H9 (cell line): ENCODE data around the gene OR7D2. TPM values are rescaled to one million over a fixed set of nuclear protein-coding genes. Genes with fewer than 3 reads are reported as not detected.

Experiments used
- DNase-seq: peaks from one replicate; pipeline ENCODE4 v3.0.0-alpha.2; 2017
- H2AFZ ChIP-seq: one replicate; pipeline ENCODE4 v1.6.1; 2013; ENCODE audit warnings: mild to moderate bottlenecking, low read length, control low read depth, moderate library complexity
- H2AK5ac ChIP-seq: 2 replicates; pipeline ENCODE4 v1.6.1; 2013; ENCODE audit warnings: low read length, control low read depth, mixed read lengths; ENCODE audit not compliant: insufficient read length
- H2BK120ac ChIP-seq: one replicate; pipeline ENCODE4 v1.6.1; 2013; ENCODE audit warnings: low read depth, mild to moderate bottlenecking, low read length, control low read depth, inconsistent platforms; ENCODE audit not compliant: poor library complexity, severe bottlenecking
- H2BK12ac ChIP-seq: 2 replicates; pipeline ENCODE4 v1.6.1; 2013; ENCODE audit warnings: low read length, control low read depth, mixed read lengths, low read depth; ENCODE audit not compliant: insufficient read length
- H2BK15ac ChIP-seq: 2 replicates; pipeline ENCODE4 v1.6.1; 2013; ENCODE audit warnings: low read depth, low read length, control low read depth
- H2BK20ac ChIP-seq: one replicate; pipeline ENCODE4 v1.6.1; 2013; ENCODE audit warnings: low read depth, mild to moderate bottlenecking, low read length, control low read depth, inconsistent platforms; ENCODE audit not compliant: poor library complexity, severe bottlenecking
- H2BK5ac ChIP-seq: 2 replicates; pipeline ENCODE4 v1.6.1; 2013; ENCODE audit warnings: low read length, control low read depth, mixed read lengths; ENCODE audit not compliant: insufficient read length
- H3K14ac ChIP-seq: 2 replicates; pipeline ENCODE4 v1.6.1; 2013; ENCODE audit warnings: low read length, control low read depth; ENCODE audit not compliant: insufficient read depth
- H3K18ac ChIP-seq: 2 replicates; pipeline ENCODE4 v1.6.1; 2013; ENCODE audit warnings: low read depth, mild to moderate bottlenecking, mixed read lengths, low read length, control low read depth; ENCODE audit not compliant: insufficient read length
- H3K23ac ChIP-seq: 2 replicates; pipeline ENCODE4 v1.6.1; 2013; ENCODE audit warnings: low read length, control low read depth, mixed read lengths, low read depth; ENCODE audit not compliant: insufficient read length
- H3K23me2 ChIP-seq: 2 replicates; pipeline ENCODE4 v1.6.1; 2013; ENCODE audit warnings: low read depth, mild to moderate bottlenecking, mixed read lengths, low read length, control low read depth; ENCODE audit not compliant: insufficient read length, poor library complexity, severe bottlenecking
- H3K27ac ChIP-seq: 2 replicates; pipeline ENCODE4 v1.5.1; 2013; ENCODE audit warnings: low read length, control low read depth, mixed read lengths, low read depth; ENCODE audit not compliant: insufficient read length
- H3K27me3 ChIP-seq: 2 replicates; pipeline ENCODE4 v1.6.1; 2013; ENCODE audit warnings: low read length, control low read depth, inconsistent platforms; ENCODE audit not compliant: insufficient read depth
- H3K4ac ChIP-seq: 2 replicates; pipeline ENCODE4 v1.6.1; 2013; ENCODE audit warnings: low read depth, mild to moderate bottlenecking, control low read depth, inconsistent platforms, low read length, moderate library complexity
- H3K4me1 ChIP-seq: 2 replicates; pipeline ENCODE4 v1.6.1; 2013; ENCODE audit warnings: low read length, control low read depth, inconsistent platforms; ENCODE audit not compliant: insufficient read depth
- H3K4me2 ChIP-seq: 2 replicates; pipeline ENCODE4 v1.6.1; 2013; ENCODE audit warnings: low read length, control low read depth, mixed read lengths; ENCODE audit not compliant: insufficient read length, insufficient read depth
- H3K56ac ChIP-seq: 2 replicates; pipeline ENCODE4 v1.6.1; 2013; ENCODE audit warnings: low read depth, mild to moderate bottlenecking, mixed read lengths, low read length, control low read depth; ENCODE audit not compliant: insufficient read length
- H3K79me1 ChIP-seq: 2 replicates; pipeline ENCODE4 v1.6.1; 2013; ENCODE audit warnings: low read depth, mild to moderate bottlenecking, moderate library complexity, low read length, control low read depth, inconsistent platforms; ENCODE audit not compliant: insufficient read depth, poor library complexity, severe bottlenecking
- H3K79me2 ChIP-seq: 2 replicates; pipeline ENCODE4 v1.6.1; 2013; ENCODE audit warnings: low read length, control low read depth, inconsistent platforms; ENCODE audit not compliant: insufficient read depth
- H3K9ac ChIP-seq: 2 replicates; pipeline ENCODE4 v1.6.1; 2013; ENCODE audit warnings: low read length, control low read depth, mixed read lengths; ENCODE audit not compliant: insufficient read length; ENCODE audit errors: extremely low read depth
- H3K9me3 ChIP-seq: one replicate; pipeline ENCODE4 v1.6.1; 2013; ENCODE audit warnings: low read depth, low read length, inconsistent platforms; ENCODE audit not compliant: control insufficient read depth
- H3T11ph ChIP-seq: one replicate; pipeline ENCODE4 v1.6.1; 2013; ENCODE audit warnings: mild to moderate bottlenecking, low read length, control low read depth, inconsistent platforms
- H4K20me1 ChIP-seq: one replicate; pipeline ENCODE4 v1.6.1; 2013; ENCODE audit not compliant: control insufficient read depth, insufficient read length, insufficient read depth
- H4K5ac ChIP-seq: 2 replicates; pipeline ENCODE4 v1.6.1; 2013; ENCODE audit warnings: low read depth, mild to moderate bottlenecking, mixed read lengths, low read length, control low read depth; ENCODE audit not compliant: insufficient read length
- H4K8ac ChIP-seq: replicated peaks from 2 replicates; pipeline ENCODE4 v1.6.1; 2013; ENCODE audit warnings: low read length, control low read depth, mixed read lengths, low read depth; ENCODE audit not compliant: insufficient read length
- H4K91ac ChIP-seq: 2 replicates; pipeline ENCODE4 v1.6.1; 2013; ENCODE audit warnings: low read depth, mild to moderate bottlenecking, moderate library complexity, mixed read lengths, low read length, control low read depth; ENCODE audit not compliant: insufficient read length
- H3K27ac Mint-ChIP-seq, 3 experiments: 2 replicates in 2 of 3; 3 replicates in 1 of 3; pipeline ENCODE4 v1.8.0; 2020 to 2021; ENCODE audit warnings: mixed read lengths in 3 of 3, mild to moderate bottlenecking in 1 of 3, moderate library complexity in 1 of 3
- H3K27me3 Mint-ChIP-seq: 2 replicates; pipeline ENCODE4 v1.8.0; 2021; ENCODE audit warnings: low read depth, mild to moderate bottlenecking, moderate library complexity, mixed read lengths
- H3K36me3 Mint-ChIP-seq, 3 experiments: 2 replicates in 2 of 3; 3 replicates in 1 of 3; pipeline ENCODE4 v1.8.0; 2020 to 2021; ENCODE audit warnings: low read depth in 3 of 3, mixed read lengths in 3 of 3; ENCODE audit not compliant: insufficient read depth in 1 of 3
- H3K4me1 Mint-ChIP-seq, 2 experiments: 2 replicates each; pipeline ENCODE4 v1.8.0; 2020; ENCODE audit warnings: mixed read lengths in 2 of 2
- H3K4me3 Mint-ChIP-seq, 2 experiments: 2 replicates in 1 of 2; 3 replicates in 1 of 2; pipeline ENCODE4 v1.8.0; 2020 to 2021; ENCODE audit warnings: mild to moderate bottlenecking in 2 of 2, mixed read lengths in 2 of 2, moderate library complexity in 1 of 2
- H3K9me3 Mint-ChIP-seq, 2 experiments: 2 replicates in 1 of 2; 3 replicates in 1 of 2; pipeline ENCODE4 v1.8.0; 2020; ENCODE audit warnings: mild to moderate bottlenecking in 2 of 2, mixed read lengths in 2 of 2, moderate library complexity in 1 of 2
- WGBS: extraction: QIAGEN DNeasy Blood & Tissue Kit; methylation state at CpG from one replicate; pipeline ENCODE4 v1.1.7; 2013; ENCODE audit warnings: missing lambda C conversion rate, low lambda C conversion rate, mixed read lengths; ENCODE audit not compliant: insufficient read length; ENCODE audit errors: extremely low coverage; 5-methylcytosine and 5-hydroxymethylcytosine counted together
- total RNA-seq: library from RNA; stranded (reverse); gene quantifications from 2 replicates; pipeline ENCODE4 v1.2.1, GENCODE V29; 2021
- TF ChIP-seq, protein P1 (sequence below): fragments of 200-600 bp; sonication (generic); conservative IDR thresholded peaks from 3 replicates; pipeline ENCODE4 v1.8.0; 2021; ENCODE audit warnings: antibody characterized with exemption, mild to moderate bottlenecking

OR7D2 gene
- total RNA-seq, 1 experiment from 2014 or later: 0.31 TPM

DNA sequence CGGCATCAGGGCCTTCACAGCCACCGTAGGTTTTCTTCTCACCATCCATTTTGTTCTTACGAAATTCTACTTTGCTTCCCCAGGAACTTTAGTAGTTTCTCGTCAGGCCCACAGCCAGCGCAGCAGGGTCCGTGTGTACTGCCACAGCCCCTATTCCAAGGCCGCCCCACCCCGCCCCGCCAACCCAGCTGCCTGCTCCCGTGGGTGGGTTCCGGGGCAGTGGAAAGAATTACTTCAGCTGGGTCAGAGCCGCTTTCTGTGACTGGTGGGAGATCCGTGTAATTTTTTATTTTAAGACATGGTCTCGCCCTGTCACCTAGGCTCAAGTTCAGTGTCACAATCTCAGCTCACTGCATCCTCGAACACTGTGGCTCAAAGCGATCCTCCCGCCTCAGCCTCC is 4.2 kb downstream of the OR7D2 start:
- H3K4me1 Mint-ChIP-seq: no peaks in the 10 kb centered on the region
- Histone ChIP-seq H4K91ac (no peak overlapping the region), H3K14ac (no peak overlapping the region), H2AFZ (no peak overlapping the region), H2BK120ac (no peak overlapping the region), H3K23me2 (no peaks in the 10 kb centered on the region), H2BK12ac (no peak overlapping the region), H2BK20ac (no peak overlapping the region), H3K27ac (no peak overlapping the region), H4K8ac (no peak overlapping the region), H3K4me1 (no peaks in the 10 kb centered on the region), H2AK5ac (no peak overlapping the region), H3K79me1 (no peaks in the 10 kb centered on the region), H3K18ac (no peak overlapping the region), H4K20me1 (no peaks in the 10 kb centered on the region), H3K4ac (no peak overlapping the region), H3K79me2 (no peaks in the 10 kb centered on the region), H2BK15ac (no peak overlapping the region), H4K5ac (no peak overlapping the region), H3K9ac (no peak overlapping the region), H2BK5ac (no peak overlapping the region), H3K4me2 (no peak overlapping the region), H3K56ac (no peak overlapping the region), H3K9me3 (no peaks in the 10 kb centered on the region), H3K27me3 (no peaks in the 10 kb centered on the region), H3K23ac (no peak overlapping the region), H3T11ph (no peak overlapping the region)
- H3K27me3 Mint-ChIP-seq: peaks cover 2% of the 10 kb centered on the region
- H3K4me3 Mint-ChIP-seq: no peak overlapping the region
- WGBS: no CpG with 5 or more reads among the region's 17 CpGs
- peaks cover 8 to 17% (median 9%) of the 10 kb centered on the region in 3 experiments for H3K36me3 Mint-ChIP-seq
- TF ChIP-seq, protein P1, sequence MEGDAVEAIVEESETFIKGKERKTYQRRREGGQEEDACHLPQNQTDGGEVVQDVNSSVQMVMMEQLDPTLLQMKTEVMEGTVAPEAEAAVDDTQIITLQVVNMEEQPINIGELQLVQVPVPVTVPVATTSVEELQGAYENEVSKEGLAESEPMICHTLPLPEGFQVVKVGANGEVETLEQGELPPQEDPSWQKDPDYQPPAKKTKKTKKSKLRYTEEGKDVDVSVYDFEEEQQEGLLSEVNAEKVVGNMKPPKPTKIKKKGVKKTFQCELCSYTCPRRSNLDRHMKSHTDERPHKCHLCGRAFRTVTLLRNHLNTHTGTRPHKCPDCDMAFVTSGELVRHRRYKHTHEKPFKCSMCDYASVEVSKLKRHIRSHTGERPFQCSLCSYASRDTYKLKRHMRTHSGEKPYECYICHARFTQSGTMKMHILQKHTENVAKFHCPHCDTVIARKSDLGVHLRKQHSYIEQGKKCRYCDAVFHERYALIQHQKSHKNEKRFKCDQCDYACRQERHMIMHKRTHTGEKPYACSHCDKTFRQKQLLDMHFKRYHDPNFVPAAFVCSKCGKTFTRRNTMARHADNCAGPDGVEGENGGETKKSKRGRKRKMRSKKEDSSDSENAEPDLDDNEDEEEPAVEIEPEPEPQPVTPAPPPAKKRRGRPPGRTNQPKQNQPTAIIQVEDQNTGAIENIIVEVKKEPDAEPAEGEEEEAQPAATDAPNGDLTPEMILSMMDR: no peak
- peaks cover 44 to 52% of the 10 kb centered on the region in 2 experiments for H3K9me3 Mint-ChIP-seq
- no peak for DNase-seq
- H3K27ac Mint-ChIP-seq: no peak overlapping the region
